Stimulated activated naive CD8-positive, alpha-beta T cell treated with anti-CD3 and anti-CD28 coated beads, Interleukin-15, Interleukin-2, amounts not matched to agents 100 U/mL and 50 U/mL, for 24 hours (primary cell): ENCODE results near the gene DDR1.
A peak's percentile ranks its signal among the peaks of the same experiment; 100 is the strongest.
"Not testable (repeated sequence)": the region's sequence is repeated elsewhere in the genome, so short reads cannot be mapped to it uniquely, and the experiment has no call there.

ENCODE experiments used
- ATAC-seq: fragments of 150-1000 bp; cut with Tn5 transposase; one replicate; pipeline ENCODE4 v1.10.0; 2021
- DNase-seq: peaks from one replicate; pipeline ENCODE4 v3.0.0; 2021

The DDR1 gene

DNA sequence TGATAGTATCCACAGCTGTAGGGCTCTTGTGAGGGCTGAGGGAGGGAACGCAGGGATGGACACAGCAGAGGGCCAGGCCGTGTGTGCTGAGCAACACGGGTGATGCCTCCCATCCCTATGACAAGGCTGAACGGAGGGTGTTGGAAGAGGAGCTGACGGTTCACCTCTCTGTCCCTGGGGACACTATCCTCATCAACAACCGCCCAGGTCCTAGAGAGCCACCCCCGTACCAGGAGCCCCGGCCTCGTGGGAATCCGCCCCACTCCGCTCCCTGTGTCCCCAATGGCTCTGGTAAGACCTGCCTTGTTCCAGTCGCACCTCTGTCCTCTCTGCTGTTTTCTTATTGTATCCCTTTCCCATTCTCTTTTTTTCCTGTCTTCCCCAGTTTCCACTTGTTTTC lies 10.1 kb downstream of the DDR1 start:
- ATAC-seq (no peak), DNase-seq (no peak)

DNA sequence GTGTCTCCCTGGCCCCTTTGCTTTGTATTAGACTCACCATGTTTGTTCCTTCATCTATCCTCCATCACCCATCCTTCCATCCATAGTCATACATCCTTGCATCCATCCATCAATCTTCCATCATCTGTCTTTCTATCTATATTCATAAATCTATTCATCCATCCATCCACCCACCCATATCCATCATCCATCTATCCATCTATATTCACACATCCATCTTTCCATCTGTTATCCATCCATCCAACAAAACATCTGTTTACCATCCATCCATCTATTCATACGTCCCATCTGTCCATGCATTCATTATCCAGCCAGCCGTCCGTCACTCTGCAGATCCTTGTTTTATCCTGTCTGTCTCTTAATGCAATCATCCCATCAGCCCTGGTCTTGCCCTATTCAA lies 10.6 kb downstream of the DDR1 start:
- ATAC-seq: no peak
- DNase-seq: no peak

DNA sequence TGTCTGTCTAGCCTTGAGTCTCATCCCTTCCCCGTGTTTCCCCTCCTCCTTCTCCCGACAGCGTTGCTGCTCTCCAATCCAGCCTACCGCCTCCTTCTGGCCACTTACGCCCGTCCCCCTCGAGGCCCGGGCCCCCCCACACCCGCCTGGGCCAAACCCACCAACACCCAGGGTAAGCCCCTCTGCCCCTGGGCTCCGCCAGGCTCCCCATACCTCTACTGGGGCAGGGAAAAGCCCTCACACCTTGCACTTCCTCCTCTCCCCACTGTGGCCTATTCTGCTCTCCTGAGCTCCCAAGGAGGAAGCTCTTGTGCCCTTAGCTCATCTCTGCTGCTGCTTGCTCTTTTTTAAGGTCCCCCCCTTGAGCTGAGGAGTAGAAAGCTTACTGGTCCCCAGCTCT lies 11.0 kb downstream of the DDR1 start:
- DNase-seq (no peak), ATAC-seq (no peak)

DNA sequence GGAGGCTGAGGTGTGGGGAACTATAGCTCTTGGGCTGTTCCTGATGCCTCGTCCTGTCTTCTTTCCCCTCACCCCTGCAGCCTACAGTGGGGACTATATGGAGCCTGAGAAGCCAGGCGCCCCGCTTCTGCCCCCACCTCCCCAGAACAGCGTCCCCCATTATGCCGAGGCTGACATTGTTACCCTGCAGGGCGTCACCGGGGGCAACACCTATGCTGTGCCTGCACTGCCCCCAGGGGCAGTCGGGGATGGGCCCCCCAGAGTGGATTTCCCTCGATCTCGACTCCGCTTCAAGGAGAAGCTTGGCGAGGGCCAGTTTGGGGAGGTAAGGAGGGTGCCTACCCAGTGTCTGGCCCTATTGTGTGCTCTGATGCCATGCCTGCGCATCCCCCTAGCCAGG lies 12.2 kb downstream of the DDR1 start:
- DNase-seq: no peak
- ATAC-seq: no peak

DNA sequence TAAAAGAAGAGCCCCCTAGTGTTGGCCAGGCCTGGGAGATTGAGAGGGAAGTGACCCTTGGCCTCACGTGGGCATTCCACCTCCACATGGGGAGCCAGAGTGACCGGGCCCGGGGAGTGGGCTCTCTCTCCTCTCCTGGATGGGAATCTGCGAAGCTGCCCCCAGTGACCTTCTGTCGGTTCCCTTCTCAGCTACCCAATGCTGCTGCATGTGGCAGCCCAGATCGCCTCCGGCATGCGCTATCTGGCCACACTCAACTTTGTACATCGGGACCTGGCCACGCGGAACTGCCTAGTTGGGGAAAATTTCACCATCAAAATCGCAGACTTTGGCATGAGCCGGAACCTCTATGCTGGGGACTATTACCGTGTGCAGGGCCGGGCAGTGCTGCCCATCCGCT lies 13.6 kb downstream of the DDR1 start:
- DNase-seq (no peak), ATAC-seq (no peak)

DNA sequence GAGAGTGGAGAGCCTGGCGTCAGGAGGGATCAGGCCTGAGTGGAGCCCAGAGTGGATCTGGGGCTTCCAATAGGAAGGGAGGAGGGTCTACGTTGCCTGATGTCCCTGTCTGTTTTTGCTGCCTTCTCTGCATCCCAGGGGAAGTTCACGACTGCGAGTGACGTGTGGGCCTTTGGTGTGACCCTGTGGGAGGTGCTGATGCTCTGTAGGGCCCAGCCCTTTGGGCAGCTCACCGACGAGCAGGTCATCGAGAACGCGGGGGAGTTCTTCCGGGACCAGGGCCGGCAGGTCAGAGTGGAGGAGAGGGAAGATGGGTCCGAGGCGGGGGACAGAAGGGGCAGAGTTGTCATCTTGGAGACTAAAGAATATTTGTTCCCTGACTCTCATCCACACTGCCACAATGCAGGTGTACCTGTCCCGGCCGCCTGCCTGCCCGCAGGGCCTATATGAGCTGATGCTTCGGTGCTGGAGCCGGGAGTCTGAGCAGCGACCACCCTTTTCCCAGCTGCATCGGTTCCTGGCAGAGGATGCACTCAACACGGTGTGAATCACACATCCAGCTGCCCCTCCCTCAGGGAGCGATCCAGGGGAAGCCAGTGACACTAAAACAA lies 14.5 kb downstream of the DDR1 start:
- ATAC-seq (no peak), DNase-seq (no peak)

DNA sequence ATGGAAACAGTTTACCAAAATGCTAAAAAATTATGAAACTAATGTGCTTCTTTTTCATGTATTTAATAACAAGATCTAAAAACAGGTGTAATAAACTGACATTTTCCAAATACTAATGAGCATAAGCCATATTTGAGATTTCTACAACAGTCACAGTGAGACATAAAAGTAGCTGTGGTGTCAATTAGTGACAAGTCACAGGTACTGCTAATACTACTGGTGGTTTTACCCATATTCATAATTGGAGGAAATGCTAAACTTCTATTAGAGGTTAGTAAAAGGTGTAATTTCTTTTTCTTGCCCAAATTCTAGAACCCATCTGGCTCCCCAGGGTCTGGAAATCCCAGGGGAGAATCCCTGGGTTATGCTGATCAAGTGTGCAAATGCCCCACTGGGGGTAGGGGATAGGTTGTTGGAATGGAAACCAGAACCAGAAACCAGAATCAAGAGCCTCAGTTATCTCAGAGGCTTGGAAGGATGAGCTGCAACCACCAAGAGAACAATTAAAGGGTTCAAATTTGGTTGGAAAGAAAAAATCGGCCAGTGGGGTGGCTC lies 16.6 kb downstream of the DDR1 start:
- DNase-seq (no peak), ATAC-seq (peak; percentile 19)

DNA sequence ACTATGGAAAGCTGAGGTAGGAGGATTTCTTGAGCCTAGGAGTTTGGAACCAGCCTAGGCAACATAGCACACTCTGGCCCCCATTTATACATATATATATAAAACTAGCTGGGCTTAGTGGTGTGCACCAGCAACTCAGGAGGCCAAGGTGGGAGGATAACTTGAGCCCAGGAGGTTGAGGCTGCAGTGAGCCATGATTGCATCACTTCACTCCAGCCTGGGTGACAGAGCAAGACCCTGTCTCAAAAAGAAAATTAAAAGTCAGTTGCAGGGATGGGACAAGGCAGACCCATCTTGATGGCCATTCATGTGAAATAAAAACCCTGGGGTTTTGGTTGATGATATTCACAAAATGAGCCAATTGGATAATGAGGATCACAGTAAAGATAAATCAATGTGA lies 17.1 kb downstream of the DDR1 start:
- DNase-seq: no peak
- no peak for ATAC-seq

DNA sequence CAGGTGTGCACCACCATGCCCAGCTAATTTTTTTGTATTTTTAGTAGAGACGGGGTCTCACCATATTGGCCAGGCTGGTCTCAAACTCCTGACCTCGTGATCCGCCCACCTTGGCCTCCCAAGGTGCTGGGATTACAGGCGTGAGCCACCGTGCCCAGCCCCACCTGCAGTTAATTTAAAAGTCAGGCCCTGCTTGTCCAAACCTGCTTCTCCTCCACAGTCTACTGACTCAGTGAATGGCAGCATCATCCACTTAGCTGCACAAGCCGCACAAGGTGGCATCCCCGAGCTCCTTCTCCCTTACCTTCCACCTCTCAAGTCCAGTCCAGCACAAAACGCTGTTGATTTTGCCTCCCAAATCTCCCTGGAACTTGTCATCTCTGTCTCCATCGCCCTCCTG lies 17.9 kb downstream of the DDR1 start:
- DNase-seq, ATAC-seq: not testable (repeated sequence)

DNA sequence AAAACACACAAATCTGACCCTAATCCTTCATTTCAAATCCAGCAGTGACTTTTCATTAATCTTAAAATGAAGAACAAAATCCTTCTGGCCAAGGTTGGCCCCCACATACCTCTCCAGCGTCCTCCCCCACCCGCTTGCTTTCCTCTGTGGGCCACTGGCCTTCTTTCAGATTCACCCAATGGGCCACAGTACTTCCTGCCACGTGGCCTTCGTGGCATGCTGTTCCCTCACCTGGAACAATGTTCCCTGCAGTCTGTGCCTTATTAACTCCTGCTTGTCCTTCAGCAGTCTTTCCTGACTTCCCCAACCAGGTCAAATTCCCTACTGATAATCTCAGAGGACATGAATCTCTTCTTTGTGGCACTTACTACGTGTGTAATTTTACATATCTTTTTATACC lies 18.4 kb downstream of the DDR1 start:
- no peak for ATAC-seq
- DNase-seq: no peak

DNA sequence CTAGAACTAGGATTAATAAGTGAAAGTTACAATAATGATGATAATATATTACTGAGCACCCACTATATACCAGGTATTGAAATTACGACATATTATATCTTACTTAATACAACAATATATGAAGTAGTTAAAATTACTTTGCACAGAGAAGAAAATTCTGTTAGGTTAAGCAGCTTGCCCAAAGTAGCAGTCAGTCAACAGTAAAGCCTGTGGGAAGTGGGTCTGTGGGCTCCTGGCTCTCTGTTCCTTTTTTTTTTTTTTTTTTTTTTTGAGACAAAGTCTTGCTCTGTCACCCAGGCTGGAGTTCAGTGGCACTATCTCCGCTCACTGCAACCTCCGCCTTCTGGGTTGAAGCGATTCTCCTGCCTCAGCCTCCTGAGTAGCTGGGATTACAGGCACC lies 18.9 kb downstream of the DDR1 start:
- DNase-seq (no peak), ATAC-seq (no peak)

DNA sequence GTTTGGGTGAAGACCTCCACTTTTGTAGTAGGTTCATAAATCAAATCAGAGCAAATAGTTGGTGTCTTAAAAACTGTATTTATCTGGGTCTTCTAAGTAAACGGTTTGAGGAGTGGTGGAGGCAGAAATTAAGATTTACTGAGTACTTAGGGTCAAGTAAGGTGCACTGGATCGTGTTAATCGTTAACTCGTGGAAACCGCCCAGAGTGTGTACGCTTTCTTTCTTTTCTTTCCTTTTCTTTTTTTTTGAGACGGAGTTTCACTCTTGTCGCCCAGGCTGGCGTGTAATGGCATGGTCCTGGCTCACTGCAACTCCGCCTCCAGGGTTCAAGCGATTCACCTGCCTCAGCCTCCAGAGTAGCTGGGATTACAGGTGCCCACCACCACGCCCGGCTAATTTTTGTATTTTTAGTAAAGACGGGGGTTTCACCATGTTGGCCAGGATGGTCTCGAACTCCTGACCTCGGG lies 23.0 kb downstream of the DDR1 start:
- ATAC-seq: not testable (repeated sequence)

DNA sequence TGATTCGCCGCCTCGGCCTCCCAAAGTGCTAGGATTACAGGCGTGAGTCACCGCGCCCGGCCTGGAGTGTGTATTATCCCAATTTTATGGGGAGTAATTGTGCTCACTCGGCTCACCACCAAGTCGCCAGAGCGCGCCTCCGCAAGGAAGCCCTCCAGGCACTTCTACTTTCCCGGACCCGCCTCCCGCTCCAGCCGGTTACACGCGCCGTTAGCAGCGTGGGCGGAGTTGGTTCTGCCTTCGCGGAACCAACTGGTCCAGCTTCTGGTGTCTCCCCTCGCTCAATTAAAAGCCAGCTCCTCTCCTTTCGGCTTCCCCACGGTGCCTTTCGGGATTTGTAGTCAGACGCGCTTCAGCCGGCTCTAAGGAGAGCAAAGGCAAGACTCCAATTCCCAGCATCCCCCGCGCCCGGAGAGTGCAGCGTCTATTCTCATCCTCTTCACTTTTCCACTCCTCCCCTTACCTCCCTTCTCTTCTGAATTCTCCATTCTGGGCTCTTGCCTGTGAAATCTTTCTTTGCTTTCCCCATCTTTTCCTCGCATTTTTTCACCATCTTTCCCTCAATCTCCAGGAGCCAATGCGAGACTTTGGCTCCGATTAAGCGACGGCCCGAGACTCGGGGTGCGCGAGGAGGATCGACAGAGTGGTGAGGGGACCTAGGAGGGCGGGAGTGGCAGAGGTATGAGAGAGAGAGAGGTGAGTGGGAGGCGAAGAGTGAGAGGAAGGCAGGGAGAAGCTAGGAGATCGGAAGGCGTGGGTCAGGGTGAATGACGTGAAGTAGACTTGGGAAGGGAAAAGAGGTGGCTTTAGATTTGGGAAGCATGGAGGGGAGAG lies 23.7 kb downstream of the DDR1 start, which contains the start of gene GTF2H4:
TSS of gene GTF2H4 (plus strand) at position 450 of the 834 bp plus-strand sequence.
- ATAC-seq: peak; percentile 99

More for the DNA sequence above, 23.0 kb downstream of the DDR1 start:
- DNase-seq: not testable (repeated sequence)

DNA sequence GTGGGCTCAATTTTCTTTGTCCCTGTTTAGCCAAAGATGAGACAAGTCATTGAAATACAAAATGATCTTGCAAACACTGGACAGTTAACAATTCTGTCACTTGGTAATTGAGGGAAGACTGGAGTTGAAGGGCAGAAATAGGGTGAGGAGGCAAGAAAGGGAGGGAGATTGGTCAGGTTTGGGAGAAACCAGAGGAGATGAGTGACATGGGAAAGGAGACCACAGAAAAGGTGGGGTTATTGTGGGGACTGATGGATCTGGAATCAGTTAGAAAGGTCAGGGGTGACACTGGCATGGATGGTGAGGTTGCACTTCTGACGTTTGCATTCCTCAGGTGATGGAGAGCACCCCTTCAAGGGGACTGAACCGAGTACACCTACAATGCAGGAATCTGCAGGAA lies 24.4 kb downstream of the DDR1 start:
- no peak for DNase-seq
- ATAC-seq: no peak

More for the DNA sequence above, 23.7 kb downstream of the DDR1 start, which contains the start of gene GTF2H4:
- DNase-seq: peak; percentile 93

DNA sequence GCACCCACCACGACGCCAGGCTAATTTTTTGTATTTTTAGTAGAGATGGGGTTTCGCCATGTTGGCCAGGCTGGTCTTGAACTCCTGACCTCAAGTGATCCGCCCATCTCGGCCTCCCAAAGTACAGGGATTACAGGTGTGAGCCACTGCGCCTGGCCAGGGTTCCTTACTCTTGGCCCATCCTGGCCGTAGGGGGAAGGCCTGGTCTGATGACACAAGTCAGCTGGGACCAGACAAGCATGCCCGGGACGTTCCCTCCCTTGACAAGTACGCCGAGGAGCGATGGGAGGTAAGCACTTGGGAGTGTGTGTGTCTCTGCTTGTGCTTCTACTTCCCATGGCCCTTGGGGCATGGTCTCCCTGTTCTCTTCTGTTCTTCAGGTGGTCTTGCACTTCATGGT lies 26.2 kb downstream of the DDR1 start:
- ATAC-seq, DNase-seq: not testable (repeated sequence)

DNA sequence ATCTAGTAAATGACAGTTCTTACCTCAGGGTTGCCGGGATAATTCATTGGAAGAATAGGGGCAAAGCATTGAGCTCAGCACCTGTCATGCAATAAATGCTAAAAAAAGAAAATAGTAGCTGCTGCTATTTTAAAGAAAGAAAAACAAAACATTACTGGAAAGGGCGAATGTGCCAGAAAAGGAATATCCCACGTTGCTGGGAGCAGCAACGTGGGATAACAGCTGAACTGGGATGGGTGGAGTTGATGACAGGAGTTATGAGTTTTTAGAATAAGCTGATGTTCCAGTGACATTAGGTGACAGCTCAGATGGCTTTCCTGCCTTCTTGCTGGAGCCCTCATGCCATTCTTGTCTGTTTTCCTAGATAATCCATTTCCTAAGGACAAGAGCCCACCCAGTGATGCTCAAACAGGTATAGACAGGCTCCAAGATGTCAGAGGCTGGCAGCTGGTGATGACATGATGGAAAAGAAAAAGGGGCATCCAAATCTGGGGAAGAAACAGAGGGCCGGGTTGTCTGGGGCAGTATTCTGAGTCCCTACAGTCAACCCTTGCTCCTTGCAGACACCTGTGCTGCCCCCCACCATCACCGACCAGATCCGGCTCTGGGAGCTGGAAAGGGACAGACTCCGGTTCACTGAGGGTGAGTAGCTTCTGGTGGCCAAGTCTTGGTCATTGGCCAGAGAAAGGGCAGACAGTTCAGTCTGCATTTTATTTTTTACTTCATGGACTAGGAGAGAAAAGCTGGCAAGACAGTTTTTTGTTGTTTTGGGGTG lies 28.6 kb downstream of the DDR1 start:
- ATAC-seq: no peak

DNA sequence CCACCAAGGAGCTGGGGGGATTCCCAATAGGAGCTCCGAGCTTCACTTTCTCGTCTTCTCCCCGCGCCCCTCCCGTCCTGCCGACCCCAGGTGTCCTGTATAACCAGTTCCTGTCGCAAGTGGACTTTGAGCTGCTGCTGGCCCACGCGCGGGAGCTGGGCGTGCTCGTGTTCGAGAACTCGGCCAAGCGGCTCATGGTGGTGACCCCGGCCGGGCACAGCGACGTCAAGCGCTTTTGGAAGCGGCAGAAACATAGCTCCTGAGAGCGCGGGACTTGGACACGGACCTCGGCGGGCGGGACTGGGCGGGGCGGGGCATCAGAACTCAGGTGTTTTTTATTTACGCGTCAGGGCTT lies 29.4 kb downstream of the DDR1 start:
- DNase-seq: no peak

More for the DNA sequence above, 28.6 kb downstream of the DDR1 start:
- no peak for DNase-seq

DNA sequence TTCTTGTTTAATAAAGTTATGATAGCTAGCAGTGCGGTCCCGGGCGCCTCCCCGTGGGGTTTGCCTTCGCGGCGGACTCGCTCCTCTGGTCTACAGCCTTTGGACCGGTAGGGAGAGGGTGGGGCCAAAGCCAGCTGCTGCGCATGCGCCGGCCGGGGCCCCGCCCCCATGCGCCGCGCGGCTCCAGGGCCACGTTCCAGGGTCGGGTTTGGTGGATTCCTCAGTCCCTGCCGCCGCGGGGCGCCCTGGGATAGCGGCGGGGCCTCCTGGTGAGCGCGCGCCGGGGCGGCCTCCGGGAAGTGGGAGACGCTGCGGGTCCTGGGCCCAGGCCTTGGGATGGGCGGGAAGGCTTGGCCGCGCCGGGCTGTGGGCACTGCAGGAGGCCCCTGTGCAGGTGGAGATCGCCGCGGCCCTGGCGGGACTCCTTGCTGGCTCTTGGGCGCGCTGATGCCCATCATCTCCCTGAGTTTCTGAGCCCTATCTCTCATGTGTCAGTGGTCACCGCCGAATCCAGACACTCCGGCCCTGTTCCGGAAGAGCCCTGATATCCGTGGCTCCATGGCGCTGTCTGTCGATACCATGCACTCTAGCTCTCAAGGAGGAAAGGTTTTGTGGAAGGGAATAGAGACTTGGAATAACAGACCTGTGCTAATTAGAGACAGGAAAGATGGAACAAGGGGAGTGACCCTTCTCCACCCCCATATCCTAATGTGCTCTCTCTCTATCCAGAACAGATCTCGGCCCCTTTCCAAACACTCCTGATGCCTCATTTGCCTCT lies 29.9 kb downstream of the DDR1 start, which contains the start of gene VARS2:
TSS of gene VARS2 (plus strand) at position 163 of the 778 bp plus-strand sequence. CDS start at position 762, 599 bp downstream.
- DNase-seq (peak; percentile 89), ATAC-seq (peak; percentile 95)

More for the DNA sequence above, 29.4 kb downstream of the DDR1 start:
- ATAC-seq: peak; percentile 20

DNA sequence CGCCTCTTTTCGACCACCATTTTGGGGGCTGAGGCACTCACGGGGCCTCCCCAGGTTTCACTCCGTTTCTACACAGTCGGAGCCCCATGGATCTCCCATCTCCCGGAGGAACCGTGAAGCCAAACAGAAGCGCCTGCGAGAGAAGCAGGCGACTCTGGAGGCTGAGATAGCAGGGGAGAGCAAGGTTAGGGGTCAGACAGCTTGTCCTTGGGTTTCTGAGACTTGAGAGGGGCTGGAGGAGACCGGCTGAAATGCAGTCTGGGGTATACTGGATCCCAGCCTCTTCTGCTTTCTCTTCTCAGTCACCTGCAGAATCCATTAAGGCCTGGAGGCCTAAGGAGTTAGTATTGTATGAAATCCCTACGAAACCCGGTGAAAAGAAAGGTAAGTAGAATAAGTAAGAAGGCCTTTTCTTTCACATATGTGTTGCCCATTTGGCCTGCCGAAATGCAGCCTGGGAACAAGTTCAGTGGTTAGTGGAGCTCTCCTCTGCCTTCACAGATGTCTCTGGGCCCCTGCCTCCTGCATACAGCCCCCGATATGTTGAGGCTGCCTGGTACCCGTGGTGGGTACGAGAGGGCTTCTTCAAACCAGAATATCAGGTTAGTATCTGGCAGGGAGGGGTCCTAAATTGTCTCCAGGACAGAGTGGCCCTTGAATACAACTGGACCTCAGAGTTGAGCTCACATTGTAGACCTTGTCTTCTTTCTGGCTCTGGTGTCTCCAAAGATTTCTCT lies 30.7 kb downstream of the DDR1 start:
- no peak for ATAC-seq
- DNase-seq: peak; percentile 13

DNA sequence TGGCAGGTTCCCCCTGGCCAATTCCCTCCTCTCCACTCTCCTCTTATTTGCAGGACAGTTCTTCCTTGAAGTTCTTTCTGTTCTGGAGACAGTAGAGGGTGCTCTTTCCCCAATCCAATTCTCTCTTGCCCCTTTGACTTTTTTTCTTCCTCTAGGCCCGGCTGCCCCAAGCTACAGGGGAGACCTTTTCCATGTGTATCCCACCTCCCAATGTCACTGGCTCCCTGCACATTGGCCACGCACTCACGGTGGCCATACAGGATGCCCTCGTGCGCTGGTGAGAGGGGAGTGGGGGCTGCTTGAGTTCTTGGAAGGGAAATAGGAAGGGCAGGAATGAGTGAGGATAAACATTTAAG lies 31.2 kb downstream of the DDR1 start:
- DNase-seq: no peak
- no peak for ATAC-seq

DNA sequence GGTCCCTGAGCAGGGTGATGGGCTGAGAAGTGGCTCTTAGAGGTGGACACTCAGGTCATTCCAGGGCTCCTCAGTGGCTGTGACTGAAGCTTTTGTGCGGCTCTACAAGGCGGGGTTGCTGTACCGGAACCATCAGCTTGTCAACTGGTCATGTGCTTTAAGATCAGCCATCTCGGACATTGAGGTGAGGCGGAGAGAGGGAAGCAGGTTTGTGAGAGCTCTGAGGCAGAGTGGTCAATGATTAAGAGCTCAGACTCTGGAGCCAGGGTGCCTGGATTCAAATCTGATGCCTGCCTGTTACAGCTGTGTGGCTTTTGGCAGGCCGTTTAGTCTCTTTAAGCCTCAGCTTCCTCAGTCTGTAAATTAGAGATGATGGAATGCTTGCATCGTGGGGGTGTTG lies 32.7 kb downstream of the DDR1 start:
- ATAC-seq (no peak), DNase-seq (no peak)
